HepG2 (cell line): ENCODE data around the gene TTN. TPM values are rescaled to one million over a fixed set of nuclear protein-coding genes. Genes with fewer than 3 reads are reported as not detected.
A peak's percentile ranks its signal among the peaks of the same experiment; 100 is the strongest.

Experiments
- ARID3A ChIP-seq: IDR thresholded peaks from 2 replicates; pipeline ENCODE4 v1.6.1; 2012; ENCODE audit warnings: low read depth, low read length, improper control_type of control experiment
- ATAD3A ChIP-seq: sonication (generic); formaldehyde crosslinking; IDR thresholded peaks from 2 replicates; pipeline ENCODE4 v1.4.0; 2020; ENCODE audit warnings: missing genetic modification reagents
- BRD4 ChIP-seq: sonication (generic); formaldehyde crosslinking; IDR thresholded peaks from 2 replicates; pipeline ENCODE4 v1.4.0; 2020; ENCODE audit warnings: missing genetic modification reagents
- CREBL2 ChIP-seq: sonication (generic); formaldehyde crosslinking; IDR thresholded peaks from 2 replicates; pipeline ENCODE4 v1.8.1; 2023; ENCODE audit warnings: missing genetic modification reagents, mild to moderate bottlenecking, borderline replicate concordance
- ESRRA ChIP-seq: sonication (generic); formaldehyde crosslinking; IDR thresholded peaks from 2 replicates; pipeline ENCODE4 v1.5.1; 2020; ENCODE audit warnings: mild to moderate bottlenecking, low read depth, missing genetic modification reagents
- KDM6A ChIP-seq: IDR thresholded peaks from 2 replicates; pipeline ENCODE4 v1.6.1; 2016; ENCODE audit warnings: low read depth
- MBD4 ChIP-seq: IDR thresholded peaks from 2 replicates; pipeline ENCODE4 v1.6.1; 2012; ENCODE audit warnings: low read length, inconsistent platforms, borderline replicate concordance
- NR2F2 ChIP-seq: IDR thresholded peaks from 2 replicates; pipeline ENCODE4 v1.6.1; 2012; ENCODE audit warnings: low read depth, inconsistent platforms, borderline replicate concordance
- NR2F6 ChIP-seq, 2 experiments: IDR thresholded peaks; 2 replicates each; pipeline ENCODE4 v1.6.1; 2016; ENCODE audit warnings: antibody characterized with exemption in 1 of 2, mild to moderate bottlenecking in 1 of 2
- SOX5 ChIP-seq: IDR thresholded peaks from 2 replicates; pipeline ENCODE4 v1.6.1; 2016; ENCODE audit warnings: borderline replicate concordance
- THAP8 ChIP-seq: sonication (generic); formaldehyde crosslinking; IDR thresholded peaks from 2 replicates; pipeline ENCODE4 v1.5.1; 2020; ENCODE audit warnings: missing genetic modification reagents, mild to moderate bottlenecking, borderline replicate concordance
- ZBTB40 ChIP-seq, 2 experiments: fragments of 450-650 bp in 1 of 2; sonication (generic) in 1 of 2; formaldehyde crosslinking in 1 of 2; IDR thresholded peaks; 2 replicates each; pipeline versions ENCODE4 v1.6.1 to v1.8.0; 2016 to 2022; ENCODE audit warnings: antibody characterized with exemption in 1 of 2, mild to moderate bottlenecking in 1 of 2, missing genetic modification reagents in 1 of 2
- ZNF205 ChIP-seq: IDR thresholded peaks from 2 replicates; pipeline ENCODE4 v1.6.1; 2018; ENCODE audit warnings: missing biosample characterization, missing genetic modification reagents
- ZNF552 ChIP-seq: sonication (generic); formaldehyde crosslinking; IDR thresholded peaks from 2 replicates; pipeline ENCODE4 v1.9.0; 2022; ENCODE audit warnings: missing genetic modification reagents, mild to moderate bottlenecking, borderline replicate concordance
- ZNF747 ChIP-seq: sonication (generic); formaldehyde crosslinking; IDR thresholded peaks from 2 replicates; pipeline ENCODE4 v1.8.1; 2023; ENCODE audit warnings: missing genetic modification reagents, mild to moderate bottlenecking, borderline replicate concordance
- ZNF816 ChIP-seq: sonication (generic); formaldehyde crosslinking; IDR thresholded peaks from 2 replicates; pipeline ENCODE4 v1.8.0; 2022; ENCODE audit warnings: missing genetic modification reagents, mild to moderate bottlenecking, borderline replicate concordance
- ZSCAN25 ChIP-seq: sonication (generic); formaldehyde crosslinking; IDR thresholded peaks from 2 replicates; pipeline ENCODE4 v1.8.0; 2022; ENCODE audit warnings: mild to moderate bottlenecking, missing genetic modification reagents
- polyA plus RNA-seq, 8 experiments: library from polyadenylated mRNA; depleted of rRNA in 3 of 8; stranded (reverse) in 7 of 8; unstranded in 1 of 8; fragments of >200 nt; fragmentation: Illumina TruSeq in 4 of 8; extraction: Trizol in 4 of 8; gene quantifications; 2 replicates each; pipeline versions ENCODE4 v1.2.1 to v1.2.3, GENCODE V29; 2011 to 2016; ENCODE audit warnings: low read depth in 4 of 8, missing spikeins in 1 of 8, mixed read lengths in 1 of 8; ENCODE audit not compliant: insufficient read depth in 1 of 8
- total RNA-seq, 5 experiments: library from RNA; depleted of rRNA; stranded (reverse); fragments of >200 nt; fragmentation: Illumina TruSeq; extraction: Trizol; gene quantifications; 2 replicates each; pipeline ENCODE4 v1.2.3, GENCODE V29; 2016; ENCODE audit warnings: low read depth in 1 of 5

Gene TTN
- total and polyA plus RNA-seq, 2 of the 13 experiments (the other 11 are each of a cell fraction or from before 2014, with no cell fraction given): under 0.01 TPM

GRCh38 chr2:178480227-178481181 is 326.7 kb downstream of the TTN start, which contains the start of gene PLEKHA3 (continued):
- no peak; the same call in 1 of the 2 replicates for TF ChIP-seq ESRRA (CRISPR knock-in tag)
- TF ChIP-seq KDM6A (CRISPR knock-in tag): no peak
- TF ChIP-seq NR2F2: no peak
- TF ChIP-seq ARID3A: no peak; the same call in 1 of the 2 replicates
- TF ChIP-seq MBD4: no peak
- TF ChIP-seq ZBTB40 (IDR thresholded peaks at IDR 0.05): no peak
- TF ChIP-seq ZBTB40 (CRISPR knock-in tag; IDR thresholded peaks at IDR 0.05): peak; percentile 67; the same call in 1 of the 2 replicates
- TF ChIP-seq THAP8 (CRISPR knock-in tag): no peak
- peak; percentile 97 for TF ChIP-seq ZNF816 (CRISPR knock-in tag)
- TF ChIP-seq ZNF205 (CRISPR knock-in tag): no peak
- no peak for TF ChIP-seq ZNF552 (CRISPR knock-in tag)
- TF ChIP-seq BRD4 (CRISPR knock-in tag): peak; percentile 77; the same call in 1 of the 2 replicates
- TF ChIP-seq ZSCAN25 (CRISPR knock-in tag): no peak
- TF ChIP-seq ATAD3A (CRISPR knock-in tag): no peak
- TF ChIP-seq CREBL2 (CRISPR knock-in tag): no peak
- TF ChIP-seq SOX5 (CRISPR knock-in tag): no peak; the same call in 1 of the 2 replicates
- TF ChIP-seq ZNF747 (CRISPR knock-in tag): no peak
- TF ChIP-seq NR2F6 (IDR thresholded peaks at IDR 0.05): no peak
- TF ChIP-seq NR2F6 (CRISPR knock-in tag; IDR thresholded peaks at IDR 0.05): 0 out of 2 replicates have a peak, but pooled peaks have one; percentile 8
